Amygdala (tissue), 56 donors: Measurements from ENCODE around the gene GOLGA6L9.
"Not testable (repeated sequence)": the region's sequence is repeated elsewhere in the genome, so short reads cannot be mapped to it uniquely, and the experiment has no call there.

Experiments used
- DNase-seq, 56 donors: peaks; one replicate each; lab custom pipeline; 2025; lab: John Stamatoyannopoulos, UW

GOLGA6L9 gene

GRCh38 chr15:82429693-82430092, at the start of gene GOLGA6L9:
GOLGA6L9 (plus strand) TSS chr15:82429816; CDS start chr15:82430080, 264 bp downstream.
- DNase-seq = not testable (repeated sequence)

- not testable (repeated sequence) for DNase-seq
These were observed 48.2 kb upstream of the GOLGA6L9 start for GRCh38 chr15:82381330-82381955.

DNA sequence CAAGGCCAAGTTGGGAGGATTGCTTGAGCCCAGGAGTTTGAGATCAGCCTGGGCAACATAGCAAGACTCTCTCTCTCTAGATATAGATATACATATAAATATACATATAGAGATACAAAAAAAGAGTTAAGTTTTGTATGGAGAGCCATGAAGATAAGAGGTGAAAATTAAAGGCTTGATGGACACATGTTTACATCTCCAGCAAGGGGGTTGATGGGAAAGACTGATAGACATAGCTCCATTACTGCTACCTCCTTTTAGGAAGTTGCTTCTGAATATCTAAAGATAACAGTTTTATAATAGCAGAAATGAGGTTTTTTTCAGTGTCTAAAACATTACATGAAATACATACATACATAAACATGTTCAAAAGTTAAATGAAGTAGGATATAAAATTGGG, 42.4 kb upstream of the GOLGA6L9 start:
- DNase-seq = not testable (repeated sequence)

GRCh38 chr15:82390152-82390551, 39.5 kb upstream of the GOLGA6L9 start:
- DNase-seq = not testable (repeated sequence)

DNA sequence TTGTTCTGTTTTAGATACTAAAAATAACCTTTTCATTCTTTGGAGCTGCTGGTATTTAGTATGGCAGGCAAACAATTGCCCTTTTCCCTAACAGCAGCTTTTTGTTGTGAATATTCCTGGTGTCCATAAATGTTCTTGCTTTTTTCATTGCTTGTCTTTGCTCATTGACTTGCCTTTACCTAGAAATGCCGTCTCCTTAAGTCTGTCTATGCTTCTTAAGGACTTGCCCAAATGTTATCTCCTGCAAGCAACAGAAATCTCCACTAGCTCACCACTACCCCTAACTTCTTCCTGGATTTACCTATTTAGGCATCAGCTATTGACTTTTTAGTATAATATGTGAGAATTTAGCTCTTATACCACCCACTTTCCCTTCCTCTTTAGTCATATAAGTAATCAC, 37.5 kb upstream of the GOLGA6L9 start:
- DNase-seq = not testable (repeated sequence)

DNA sequence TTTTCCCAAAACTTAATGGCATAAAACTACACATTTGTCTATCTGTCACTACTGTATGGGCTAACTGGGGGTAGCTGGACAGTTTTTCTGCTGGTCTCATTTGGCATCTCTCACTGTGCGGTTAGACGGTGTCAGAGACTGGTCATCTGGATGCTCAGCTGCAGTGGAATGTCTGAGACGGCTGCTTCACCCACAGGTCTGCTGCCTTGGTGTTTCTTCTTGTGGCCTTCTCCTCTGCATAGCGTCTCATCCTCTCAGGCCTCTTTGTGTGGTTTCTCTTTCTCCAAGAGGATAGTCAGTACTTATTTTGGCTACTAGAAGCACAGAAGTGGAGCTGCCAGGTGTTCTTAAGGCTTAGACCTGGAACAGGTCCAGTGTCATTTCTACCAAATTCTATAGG, 35.9 kb upstream of the GOLGA6L9 start:
- no peak for DNase-seq

DNA sequence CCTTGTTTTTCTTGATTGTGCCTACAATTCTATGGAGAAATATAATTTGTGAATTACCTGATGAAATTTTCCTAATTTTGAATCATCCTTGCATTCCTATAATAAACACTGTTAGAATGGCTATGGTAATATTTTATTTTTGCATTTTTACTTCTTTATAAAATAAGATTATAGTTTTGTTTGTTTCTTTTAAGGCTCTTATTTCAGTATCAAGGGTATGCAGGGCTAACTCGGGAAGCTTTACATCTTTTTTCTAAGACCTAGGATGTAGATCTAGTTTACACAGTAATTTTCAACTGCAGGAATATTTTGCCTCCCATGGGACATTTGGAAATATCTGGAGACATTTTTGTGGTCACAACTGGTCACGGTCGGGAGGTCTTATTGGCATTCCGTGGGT, 33.8 kb upstream of the GOLGA6L9 start:
- not testable (repeated sequence) for DNase-seq

- DNase-seq = no peak
These were observed 31.8 kb upstream of the GOLGA6L9 start for GRCh38 chr15:82397817-82398216.

GRCh38 chr15:82398785-82399184, 30.8 kb upstream of the GOLGA6L9 start:
- no peak for DNase-seq

DNA sequence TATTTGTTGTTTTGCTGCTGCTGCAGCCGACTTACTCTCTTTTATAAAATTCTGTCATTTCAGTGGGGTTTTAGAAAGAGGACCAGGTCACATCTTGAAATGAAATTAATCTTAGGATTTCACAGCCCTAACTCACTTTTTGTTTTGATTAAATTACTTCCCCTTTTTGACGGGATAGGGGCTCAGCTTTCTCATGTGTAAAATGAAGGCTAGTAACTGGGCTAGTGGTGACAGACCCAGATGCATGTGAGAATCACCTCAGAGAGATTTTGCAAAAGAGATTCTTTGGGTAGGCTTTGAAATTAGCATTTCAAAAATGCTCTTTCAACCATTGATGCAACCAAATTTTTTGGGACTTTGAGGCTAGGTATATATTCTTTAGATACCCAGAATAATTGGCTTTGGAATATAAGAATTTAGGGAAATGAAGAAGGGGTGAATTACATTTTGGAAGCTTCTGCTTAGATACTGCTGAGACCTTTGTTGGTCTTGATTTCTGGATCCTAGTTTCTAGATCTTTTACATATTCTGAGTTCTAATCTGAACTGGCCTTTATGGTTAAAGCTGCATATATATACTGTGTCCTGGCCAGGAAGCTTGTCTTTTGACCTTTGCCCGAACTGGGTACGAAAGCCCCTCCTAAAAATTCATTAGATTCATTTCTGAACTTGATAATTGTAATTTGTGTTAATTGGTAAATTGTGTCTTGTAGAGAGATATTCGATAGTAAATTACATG, 30.1 kb upstream of the GOLGA6L9 start:
- DNase-seq = not testable (repeated sequence)

DNA sequence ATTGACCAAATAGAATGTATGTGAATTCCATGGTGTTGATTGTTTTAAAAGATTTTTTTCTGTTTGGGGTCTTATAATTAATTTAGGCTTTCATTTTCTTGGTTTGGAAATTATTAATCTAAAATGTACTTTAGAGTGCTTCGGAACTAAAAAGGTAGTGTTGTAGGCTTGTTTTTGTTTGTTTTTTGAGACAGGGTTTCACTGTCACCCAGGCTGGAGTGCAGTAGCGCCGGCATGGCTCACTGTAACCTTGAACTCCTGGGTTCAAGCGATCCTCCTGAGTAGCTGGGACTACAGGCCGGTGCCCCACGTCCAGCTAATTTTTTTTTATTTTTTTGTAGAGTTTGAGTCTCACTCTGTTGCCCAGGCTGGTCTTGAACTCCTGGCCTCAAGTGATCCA, 27.7 kb upstream of the GOLGA6L9 start:
- not testable (repeated sequence) for DNase-seq

GRCh38 chr15:82402341-82402740, 27.3 kb upstream of the GOLGA6L9 start:
- DNase-seq = not testable (repeated sequence)

DNA sequence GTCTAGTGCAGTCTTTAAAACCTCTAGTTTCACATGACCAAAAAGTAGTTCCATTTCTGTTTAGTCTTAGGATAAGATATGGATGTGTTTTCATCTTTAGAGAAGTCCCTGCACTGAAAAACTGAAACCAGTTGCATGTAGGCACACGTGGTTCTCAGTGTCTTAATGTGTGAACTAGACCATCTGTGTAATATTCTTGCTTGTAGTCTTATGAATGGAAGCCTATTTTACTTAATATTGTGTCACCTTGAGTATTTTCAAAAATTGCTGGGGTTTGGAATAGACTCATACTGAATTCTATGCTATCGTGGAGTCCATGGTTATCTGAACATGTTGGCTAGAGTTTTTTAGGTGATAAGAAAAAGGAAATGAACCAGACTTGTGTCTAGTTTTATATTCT, 23.4 kb upstream of the GOLGA6L9 start:
- DNase-seq = peak in 1 of 56 donors; percentile 16

GRCh38 chr15:82410306-82410705, 19.3 kb upstream of the GOLGA6L9 start:
- DNase-seq = not testable (repeated sequence)

DNA sequence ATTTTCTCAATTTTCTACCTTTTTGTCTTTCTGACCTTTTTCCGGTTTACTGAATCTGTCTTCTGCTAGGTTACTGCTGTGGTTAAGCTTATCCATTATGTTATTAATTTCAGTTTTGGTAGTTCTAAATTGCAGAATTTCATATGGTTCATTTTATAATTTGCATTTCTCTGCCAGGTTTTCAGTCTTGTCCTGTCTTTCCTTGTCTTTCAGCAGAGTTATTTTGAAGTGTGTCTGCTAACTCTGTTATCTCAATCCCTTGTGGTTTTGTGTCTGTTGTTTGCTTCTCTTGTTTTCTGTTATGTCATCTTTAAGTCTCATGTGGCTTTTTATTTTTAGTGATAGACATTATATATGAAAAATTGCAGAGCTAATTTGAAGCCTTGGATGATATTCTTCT, 18.0 kb upstream of the GOLGA6L9 start:
- not testable (repeated sequence) for DNase-seq

GRCh38 chr15:82414525-82415191, 15.0 kb upstream of the GOLGA6L9 start:
- DNase-seq = not testable (repeated sequence)

DNA sequence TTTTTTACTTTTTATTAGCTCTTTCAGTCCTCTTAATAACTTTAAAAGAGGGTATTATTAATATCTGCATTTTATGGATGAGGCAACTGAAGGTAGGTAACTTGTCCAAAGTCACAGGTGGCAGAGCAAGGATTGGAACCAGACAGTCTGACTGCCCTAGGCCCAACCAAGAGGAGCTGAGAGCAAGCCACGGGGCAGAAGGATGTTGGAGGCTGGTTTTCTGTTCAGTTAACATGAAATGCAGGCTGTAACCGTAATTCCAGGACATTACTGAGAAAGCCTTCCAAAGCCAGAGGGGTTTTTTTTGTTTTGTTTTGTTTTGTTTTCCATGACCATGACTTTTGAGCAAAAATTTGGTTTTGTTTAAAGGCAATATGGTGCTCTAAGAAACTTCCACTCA, 9.1 kb upstream of the GOLGA6L9 start:
- DNase-seq = not testable (repeated sequence)

DNA sequence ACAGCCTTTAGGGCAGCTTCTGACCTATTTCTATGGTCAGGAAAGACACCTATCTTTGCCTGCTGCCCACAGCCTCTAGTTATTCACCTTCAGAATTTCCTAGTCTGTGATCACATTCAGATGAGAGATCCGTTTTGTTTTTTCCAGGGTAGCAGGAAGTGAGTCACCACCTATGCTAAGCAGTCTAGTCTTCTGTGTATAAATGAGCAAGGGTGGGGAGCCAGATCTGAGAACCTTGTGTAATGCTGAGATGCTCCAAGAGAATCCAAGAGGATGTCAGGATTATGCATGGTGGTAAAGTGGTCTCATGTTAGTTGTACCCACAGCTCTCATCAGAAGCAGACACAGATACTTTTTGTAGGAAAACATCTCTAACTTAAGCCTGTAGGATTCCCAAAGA, 8.7 kb upstream of the GOLGA6L9 start:
- DNase-seq = not testable (repeated sequence)

DNA sequence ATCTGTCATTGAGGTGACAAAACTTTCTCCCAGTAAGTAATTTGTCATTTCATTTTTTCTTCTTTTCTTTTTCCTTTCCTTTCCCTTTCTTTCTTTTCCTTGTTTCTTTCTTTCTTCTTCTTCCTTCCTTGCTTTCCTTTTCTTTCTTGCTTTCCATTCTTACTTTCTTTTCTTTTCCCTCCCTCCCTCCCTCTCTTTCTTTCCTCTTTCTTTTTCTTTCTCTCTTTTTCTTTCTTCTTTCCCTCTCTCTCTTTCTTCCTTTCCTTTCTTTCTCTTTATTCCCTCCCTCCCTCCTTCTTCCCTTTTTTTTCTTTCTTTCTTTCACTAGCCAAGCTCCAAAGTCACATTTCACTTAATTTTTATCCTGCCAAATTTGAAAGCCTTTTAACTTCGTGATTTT, 2.5 kb upstream of the GOLGA6L9 start:
- DNase-seq = not testable (repeated sequence)

DNA sequence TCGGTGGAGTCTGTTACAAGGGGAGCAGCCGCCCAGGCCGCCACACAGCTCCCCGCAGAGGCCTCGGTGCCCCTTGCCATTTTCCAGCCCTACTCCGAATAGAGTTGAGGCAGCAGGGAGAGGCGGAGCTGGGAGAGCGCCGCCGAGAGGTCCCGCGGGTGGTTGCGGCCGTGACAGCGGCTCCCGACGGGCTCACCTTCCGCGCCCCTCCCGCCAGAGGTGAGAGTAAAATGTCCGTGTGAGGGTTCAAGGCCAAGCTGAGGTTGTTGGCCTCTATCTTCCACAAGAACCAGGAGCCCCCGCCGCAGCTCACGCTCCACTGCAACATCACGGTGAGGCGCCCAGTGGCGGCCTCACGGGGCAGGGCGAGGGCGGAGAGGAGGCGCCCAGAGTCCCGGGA, 15.8 kb downstream of the GOLGA6L9 start:
- not testable (repeated sequence) for DNase-seq

GRCh38 chr15:82457336-82457735, 27.7 kb downstream of the GOLGA6L9 start:
- DNase-seq = not testable (repeated sequence)
